ENCODE measurements around the gene SOAT2.
"Not testable (repeated sequence)": the region's sequence is repeated elsewhere in the genome, so short reads cannot be mapped to it uniquely, and the experiment has no call there.

Gene SOAT2

DNA sequence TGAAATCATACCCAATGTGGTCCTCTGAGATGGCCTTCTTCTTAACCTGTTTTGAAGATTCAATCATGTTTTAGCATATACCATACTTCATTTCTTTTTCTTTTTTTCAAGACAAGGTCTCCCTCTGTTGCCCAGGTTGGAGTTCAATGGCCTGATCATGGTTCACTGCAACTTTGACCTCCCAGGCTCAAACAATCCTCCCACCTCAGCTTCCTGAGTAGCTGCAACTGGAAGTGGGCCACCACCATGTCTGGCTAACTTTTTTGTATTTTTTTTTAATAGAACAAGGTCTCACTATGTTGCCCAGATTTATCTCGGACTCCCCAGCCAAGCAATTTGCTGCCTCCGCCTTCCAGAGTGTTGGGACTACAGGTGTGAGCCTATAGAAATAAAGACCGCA is 30.4 kb downstream of the SOAT2 start:
- no peak for DNase-seq

GRCh38 chr12:53143355-53143754 is 40.1 kb downstream of the SOAT2 start:
- no peak for DNase-seq

GRCh38 chr12:53145383-53146260 is 42.3 kb downstream of the SOAT2 start:
- DNase-seq, result no peak

- DNase-seq, result no peak
Observed at GRCh38 chr12:53147181-53147580, 43.9 kb downstream of the SOAT2 start.

DNA sequence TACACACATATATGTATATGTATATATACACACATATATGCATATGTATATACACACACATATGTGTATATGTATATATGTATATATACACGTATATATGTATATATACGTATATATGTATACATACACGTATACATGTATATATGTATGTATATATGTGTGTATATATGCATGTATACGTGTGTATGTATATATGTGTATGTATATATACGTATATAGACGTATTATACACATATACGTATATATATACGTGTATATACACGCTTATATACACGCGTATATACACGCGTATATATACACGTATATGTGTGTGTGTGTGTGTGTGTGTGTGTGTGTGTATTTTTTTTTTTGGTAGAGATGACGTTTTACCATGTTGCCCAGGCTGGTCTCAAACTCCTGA is 44.4 kb downstream of the SOAT2 start:
- no peak for DNase-seq

DNA sequence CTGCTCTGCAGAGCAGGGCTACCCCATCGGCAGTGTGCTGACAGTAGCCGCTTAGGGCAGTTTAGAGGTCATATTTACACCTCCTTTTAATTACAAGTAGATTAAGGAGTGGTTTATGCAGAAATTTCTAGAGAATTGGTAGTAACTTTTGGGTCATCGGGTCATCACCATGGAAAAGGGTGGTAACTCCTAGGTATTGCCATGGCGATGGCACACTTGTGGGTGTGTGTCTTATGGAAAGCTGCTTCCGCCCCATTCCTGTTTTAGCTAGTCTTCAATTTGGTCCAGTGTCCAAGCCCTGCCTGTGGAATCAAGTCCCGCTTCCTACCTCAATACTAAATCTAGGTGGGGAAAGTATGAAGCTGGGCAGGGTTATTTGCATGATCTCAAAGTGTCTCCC is 47.8 kb downstream of the SOAT2 start:
- no peak for DNase-seq

DNA sequence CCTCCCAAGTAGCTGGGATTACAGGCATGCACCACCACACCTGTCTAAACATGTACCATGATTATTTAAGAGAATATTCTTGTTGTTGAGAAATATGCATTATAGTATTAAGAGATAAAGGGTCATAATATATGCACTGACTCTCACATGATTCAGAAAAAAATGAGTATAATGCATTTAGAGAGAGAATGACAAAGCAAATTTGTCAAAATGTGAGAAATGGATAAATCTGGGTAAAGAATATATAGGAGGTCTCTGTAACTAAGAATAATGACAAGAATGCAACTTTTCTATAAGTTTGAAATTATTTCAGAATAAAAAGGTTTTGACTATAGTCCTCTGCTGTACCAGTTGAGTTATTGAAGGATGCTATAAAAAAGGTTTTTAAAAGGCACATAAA is 49.1 kb downstream of the SOAT2 start:
- no peak for DNase-seq

- DNase-seq, result peak in 53 of 56 donors; percentile 2 to 86 (median 45)
Observed at GRCh38 chr12:53159195-53159839, 56.0 kb downstream of the SOAT2 start.

GRCh38 chr12:53160000-53160399 is 56.7 kb downstream of the SOAT2 start:
- no peak for DNase-seq

- DNase-seq, result no peak
Observed at GRCh38 chr12:53160673-53161072, 57.4 kb downstream of the SOAT2 start.

- no peak for DNase-seq
Observed at GRCh38 chr12:53161119-53161911, 58.0 kb downstream of the SOAT2 start.

GRCh38 chr12:53163008-53163407 is 59.7 kb downstream of the SOAT2 start:
- DNase-seq, result not testable (repeated sequence)

- DNase-seq, result no peak
Observed at GRCh38 chr12:53166837-53167236, 63.6 kb downstream of the SOAT2 start.

- DNase-seq, result no peak
Observed at GRCh38 chr12:53169644-53170043, 66.4 kb downstream of the SOAT2 start.

DNA sequence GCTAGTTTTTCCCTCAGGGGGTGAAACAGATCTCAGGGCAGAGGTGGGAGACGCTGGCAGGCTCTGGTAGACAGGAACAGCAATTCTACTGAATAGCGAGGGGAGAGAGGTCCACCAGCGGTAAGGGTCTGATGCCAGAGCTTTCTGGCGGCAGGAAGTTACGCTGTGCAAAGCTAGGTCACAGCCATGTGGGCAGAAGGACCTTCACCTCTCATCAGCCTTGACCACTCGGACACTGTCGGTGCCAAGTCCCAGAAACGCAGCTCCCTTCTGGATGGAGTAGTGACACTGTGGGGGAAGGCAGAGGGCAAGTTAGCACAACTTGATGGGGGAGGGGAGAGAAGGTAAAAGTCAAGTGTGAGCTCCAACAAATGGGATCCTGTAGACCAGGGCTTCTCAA is 66.9 kb downstream of the SOAT2 start:
- no peak for DNase-seq

- no peak for DNase-seq
Observed at GRCh38 chr12:53170876-53171724, 67.8 kb downstream of the SOAT2 start.

DNA sequence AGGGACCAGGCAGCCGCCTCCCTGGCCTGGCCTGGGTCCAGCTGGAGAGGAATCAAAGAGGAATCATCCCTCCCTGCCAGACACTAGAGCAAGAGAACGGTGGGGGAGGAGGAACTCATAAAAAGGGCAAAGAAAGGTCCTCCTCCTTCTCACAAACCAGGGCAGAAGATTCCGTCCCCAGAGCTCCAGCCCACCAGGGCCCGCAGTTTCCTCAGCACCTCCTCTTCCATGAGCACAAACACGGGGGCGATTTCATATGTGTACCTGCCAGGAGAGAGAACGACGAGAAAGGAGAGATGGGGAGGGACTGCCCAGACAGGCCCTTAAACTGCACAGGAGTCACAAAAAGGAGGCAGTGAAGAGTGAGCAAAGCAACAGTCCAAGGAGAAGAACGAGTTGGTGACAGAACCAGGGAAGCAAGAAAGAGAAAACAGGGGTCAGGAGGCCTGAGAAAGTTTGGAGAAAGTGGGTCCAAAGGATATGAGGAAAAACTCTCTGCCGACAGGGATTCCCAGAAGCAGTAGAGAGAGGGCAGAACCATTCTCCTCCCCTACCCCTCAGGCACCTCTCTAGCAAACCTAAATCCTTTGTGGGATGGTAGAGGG is 68.5 kb downstream of the SOAT2 start:
- DNase-seq, result no peak

GRCh38 chr12:53172352-53172751 is 69.1 kb downstream of the SOAT2 start:
- DNase-seq, result no peak

DNA sequence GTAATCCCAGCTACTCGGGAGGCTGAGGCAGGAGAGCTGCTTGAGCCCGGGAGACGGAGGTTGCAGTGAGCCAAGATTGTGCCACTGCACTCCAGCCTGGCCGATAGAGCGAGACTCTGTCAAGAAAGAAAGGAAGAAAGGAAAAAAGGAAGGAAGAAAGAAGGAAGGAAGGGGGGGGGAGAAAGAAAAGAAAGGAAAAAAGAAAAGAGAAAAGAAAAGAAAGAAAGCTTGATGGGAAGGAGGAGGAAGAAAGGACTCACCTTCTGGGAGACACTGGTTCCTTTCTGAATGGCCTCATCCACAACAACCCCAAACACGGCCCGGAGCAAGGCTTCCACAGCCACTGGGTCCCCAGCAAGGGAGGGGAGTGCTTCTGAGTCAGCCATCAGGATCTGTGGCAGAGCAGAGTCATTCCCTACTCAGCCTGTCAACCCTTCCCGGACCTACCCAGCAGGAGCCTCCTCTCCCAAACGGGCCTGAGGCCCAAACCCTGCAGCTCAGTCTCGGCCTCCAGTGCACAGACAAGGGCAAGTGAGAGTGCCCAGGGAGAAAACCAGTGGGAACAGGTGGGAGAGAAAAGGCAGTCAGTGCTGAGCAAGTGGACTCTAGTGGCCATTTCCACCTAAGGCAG is 69.9 kb downstream of the SOAT2 start:
- DNase-seq, result no peak
